Small intestine (tissue), 7 donors: ENCODE data around the gene SSR3. TPM values are rescaled to one million over a fixed set of nuclear protein-coding genes. Genes with fewer than 3 reads are reported as not detected.

Experiments used
- DNase-seq, 2 donors: peaks; one replicate each; pipeline versions ENCODE4 v3.0.0 to v3.0.0-alpha.2; 2013
- FAIRE-seq: peaks from 2 replicates; lab custom pipeline; 2012; peaks lifted over from hg19 to GRCh38; lab: Jason Lieb, UNC
- H3K27ac ChIP-seq, 3 donors: one replicate each; pipeline ENCODE4 v1.5.1; 2013; ENCODE audit warnings: low read length in 2 of 3, mild to moderate bottlenecking in 2 of 3, control low read depth in 1 of 3, inconsistent platforms in 1 of 3, low read depth in 1 of 3, moderate library complexity in 1 of 3
- H3K27me3 ChIP-seq, 3 donors: one replicate each; pipeline ENCODE4 v1.6.1; 2013; ENCODE audit warnings: low read length in 3 of 3, inconsistent platforms in 1 of 3; ENCODE audit not compliant: control insufficient read depth in 3 of 3, insufficient read depth in 3 of 3
- H3K36me3 ChIP-seq, 3 donors: one replicate each; pipeline ENCODE4 v1.6.1; 2013; ENCODE audit warnings: low read length in 3 of 3, inconsistent platforms in 1 of 3, low read depth in 1 of 3, mild to moderate bottlenecking in 1 of 3, moderate library complexity in 1 of 3; ENCODE audit not compliant: control insufficient read depth in 3 of 3, insufficient read depth in 2 of 3
- H3K4me1 ChIP-seq, 3 donors: one replicate each; pipeline ENCODE4 v1.6.1; 2013; ENCODE audit warnings: low read length in 2 of 3, inconsistent platforms in 1 of 3, low read depth in 1 of 3, mild to moderate bottlenecking in 1 of 3, moderate library complexity in 1 of 3; ENCODE audit not compliant: control insufficient read depth in 3 of 3, insufficient read depth in 2 of 3
- H3K4me3 ChIP-seq, 3 donors: one replicate each; pipeline ENCODE4 v1.5.1; 2013; ENCODE audit warnings: low read length in 3 of 3, control low read depth in 1 of 3, inconsistent platforms in 1 of 3, low read depth in 1 of 3, mild to moderate bottlenecking in 1 of 3, moderate library complexity in 1 of 3
- H3K9me3 ChIP-seq, 2 donors: one replicate each; pipeline ENCODE4 v1.6.1; 2013; ENCODE audit warnings: low read depth in 1 of 2, low read length in 1 of 2; ENCODE audit not compliant: control insufficient read depth in 2 of 2, insufficient read depth in 1 of 2
- WGBS, 3 donors: extraction: QIAGEN DNeasy Blood & Tissue Kit; methylation state at CpG; one replicate each; pipeline ENCODE4 v1.1.7; 2013; 5-methylcytosine and 5-hydroxymethylcytosine counted together
- polyA plus RNA-seq, 4 donors: library from polyadenylated mRNA; stranded (reverse) in 3 of 4; unstranded in 1 of 4; fragments of 200-250 nt in 3 of 4; fragments of 120-200 nt in 1 of 4; gene quantifications; one replicate each; pipeline versions ENCODE4 v1.2.1 to v1.2.3, GENCODE V29; 2013
- donor health status: healthy with polysubstance abuse.
- donor health status: control.
- donor health status: control.
- donor health status: Bipolar disorder and iron deficiency.
- donor health status: healthy.

The SSR3 gene
- polyA plus RNA-seq, 4 donors = 31.3 to 143 (median 99.9) TPM

DNA sequence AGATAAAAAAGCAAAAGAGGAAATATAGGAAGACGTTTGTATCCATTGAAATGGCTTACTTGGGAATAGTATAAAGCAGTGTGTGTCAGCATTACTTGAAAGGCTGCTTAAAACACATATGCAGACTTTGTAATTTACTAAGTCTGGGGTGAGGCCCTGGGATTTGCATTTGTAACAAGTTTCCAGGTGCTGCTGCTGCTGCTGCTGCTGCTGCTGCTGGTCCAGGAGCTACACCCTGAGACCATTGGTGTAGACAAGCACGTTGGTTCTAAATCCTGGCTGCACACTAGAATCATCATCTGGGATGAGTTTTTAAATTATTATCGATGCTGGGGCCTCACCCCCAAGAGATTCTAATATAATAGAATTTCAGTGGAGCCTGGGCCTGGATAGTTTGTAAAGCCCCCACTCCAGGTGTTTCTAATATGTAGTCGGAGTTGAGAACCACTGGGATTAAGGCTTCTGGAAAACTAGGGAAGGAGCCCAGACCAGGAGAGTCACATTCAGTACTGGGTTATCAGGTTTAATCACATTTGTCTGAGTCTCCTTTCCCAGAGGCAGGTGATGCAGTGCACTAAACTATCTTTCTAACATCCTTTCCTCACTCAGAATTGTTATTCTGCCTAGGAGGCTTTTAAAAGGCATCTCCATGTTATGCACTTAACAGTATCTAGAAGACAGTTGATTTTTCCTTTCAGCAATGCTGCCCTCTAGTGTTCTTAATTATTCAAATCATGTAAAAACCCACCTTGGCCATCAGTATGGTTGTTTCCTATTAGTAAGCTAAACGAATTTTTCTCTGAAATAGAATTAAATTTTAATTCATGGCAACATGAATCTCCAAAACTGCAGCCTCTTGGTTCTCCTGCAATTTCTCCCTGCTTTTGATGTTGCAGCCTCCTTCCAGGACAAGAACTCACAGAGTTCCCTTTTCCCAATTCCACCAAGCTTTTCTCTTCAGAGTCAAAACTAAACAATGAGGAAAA is 45.4 kb downstream of the SSR3 start:
- no peak for FAIRE-seq
- Histone ChIP-seq H3K4me1 (no peaks in the 10 kb centered on the region), H3K36me3 (no peaks in the 10 kb centered on the region), H3K4me3 (no peak overlapping the region), H3K27ac (no peak overlapping the region), H3K27me3 (peaks cover 0 to 3% (median 0%) of the 10 kb centered on the region in 3 donors), H3K9me3 (no peaks in the 10 kb centered on the region)
- 52 to 60% (median 55%) methylated on average over 5 of the region's 5 CpGs for WGBS, 3 donors
- DNase-seq = peak; percentile 51 to 53

DNA sequence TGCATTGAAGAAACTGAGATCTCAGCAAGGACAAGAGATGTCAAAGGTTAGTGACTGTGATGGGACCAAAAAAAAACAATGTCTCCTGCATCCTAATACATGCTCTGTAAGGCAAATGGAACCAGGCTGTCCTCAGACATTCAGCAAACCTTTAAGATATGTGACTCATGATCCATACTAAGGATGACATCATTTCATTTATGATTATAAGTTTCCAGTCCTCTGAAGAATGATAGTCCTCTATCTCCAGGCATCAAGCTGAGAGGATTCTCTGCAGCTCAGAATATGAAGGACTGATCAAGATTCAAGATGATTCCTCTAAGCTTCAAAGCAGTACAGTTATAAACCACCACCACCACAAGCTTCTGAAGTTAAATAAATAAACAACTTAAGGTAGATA is 47.6 kb downstream of the SSR3 start:
- Histone ChIP-seq H3K36me3 (no peaks in the 10 kb centered on the region), H3K9me3 (no peaks in the 10 kb centered on the region), H3K4me3 (no peak overlapping the region), H3K4me1 (no peaks in the 10 kb centered on the region), H3K27ac (no peak overlapping the region), H3K27me3 (peaks cover 0 to 3% (median 0%) of the 10 kb centered on the region in 3 donors)
- DNase-seq (no peak), FAIRE-seq (no peak)

DNA sequence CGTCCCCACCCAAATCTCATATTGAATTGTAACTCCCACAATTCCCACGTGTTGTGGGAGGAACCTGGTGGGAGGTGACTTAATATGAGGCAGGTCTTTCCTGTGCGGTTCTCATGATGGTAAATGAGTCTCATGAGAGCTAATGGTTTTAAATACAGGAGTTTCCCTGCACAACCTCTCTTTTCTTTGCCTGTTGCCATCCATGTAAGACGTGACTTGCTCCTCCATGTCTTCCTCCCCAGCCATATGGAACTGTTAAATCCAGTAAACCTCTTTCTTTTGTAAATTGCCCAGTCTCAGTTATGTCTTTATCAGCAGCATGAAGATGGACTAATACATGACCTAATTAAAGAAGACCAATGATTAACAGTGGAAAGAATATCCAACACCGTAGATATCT is 56.6 kb downstream of the SSR3 start:
- H3K4me1 ChIP-seq = no peaks in the 10 kb centered on the region
- no peaks in the 10 kb centered on the region for H3K9me3 ChIP-seq
- no peak overlapping the region for H3K4me3 ChIP-seq
- H3K27ac ChIP-seq = no peak overlapping the region
- WGBS, 3 donors = 75 to 88% (median 76%) methylated on average over 5 of the region's 5 CpGs
- FAIRE-seq (no peak), DNase-seq (no peak)
- H3K36me3 ChIP-seq = no peaks in the 10 kb centered on the region
- no peaks in the 10 kb centered on the region for H3K27me3 ChIP-seq

DNA sequence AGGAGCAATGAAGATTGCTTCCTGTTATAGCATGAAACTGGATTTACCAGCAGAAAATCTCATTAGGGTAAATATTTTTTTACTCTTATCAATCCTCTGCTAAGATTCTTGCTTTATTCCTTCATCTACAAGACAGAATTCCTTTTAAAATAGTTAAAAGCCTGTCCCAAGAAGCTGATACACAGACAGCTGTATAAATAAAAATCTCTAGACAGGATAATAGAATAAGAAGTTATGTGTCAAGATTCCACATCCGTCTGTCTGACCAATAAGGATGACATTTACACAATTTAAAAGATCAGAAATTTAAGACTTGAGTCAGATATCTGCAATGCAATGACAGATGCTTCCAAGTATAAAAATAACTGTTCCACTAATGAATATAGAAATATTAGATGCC is 57.6 kb downstream of the SSR3 start:
- no peak overlapping the region for H3K4me3 ChIP-seq
- WGBS, 3 donors = 71 to 87% (median 83%) methylated on average over 1 of the region's 1 CpG
- no peaks in the 10 kb centered on the region for H3K9me3 ChIP-seq
- FAIRE-seq (no peak), DNase-seq (no peak)
- H3K27me3 ChIP-seq = no peaks in the 10 kb centered on the region
- H3K4me1 ChIP-seq = no peaks in the 10 kb centered on the region
- no peak overlapping the region for H3K27ac ChIP-seq
- no peaks in the 10 kb centered on the region for H3K36me3 ChIP-seq

DNA sequence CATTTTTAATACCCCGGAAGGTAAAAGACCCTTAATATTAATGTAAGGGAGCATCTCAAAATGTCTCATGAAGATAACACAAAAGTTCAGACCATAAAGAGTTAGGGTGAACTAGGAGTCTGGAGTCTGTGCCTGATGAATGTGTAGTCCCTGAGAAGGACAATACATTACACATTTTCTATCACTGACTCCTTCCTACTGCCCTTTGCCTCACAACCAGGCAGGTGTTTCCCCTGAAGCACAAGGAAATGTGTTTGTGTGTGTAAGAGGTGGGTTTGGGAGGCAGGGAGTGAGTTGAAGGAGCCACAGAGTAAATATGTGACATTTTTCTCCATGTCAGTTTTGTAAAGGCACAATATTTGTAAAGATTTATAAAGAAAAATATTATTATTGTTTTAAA is 59.1 kb downstream of the SSR3 start:
- no peak overlapping the region for H3K27ac ChIP-seq
- H3K36me3 ChIP-seq = no peaks in the 10 kb centered on the region
- H3K9me3 ChIP-seq = no peaks in the 10 kb centered on the region
- no peak for DNase-seq
- H3K4me3 ChIP-seq = no peak overlapping the region
- WGBS, 3 donors = 95 to 98% (median 97%) methylated on average over 1 of the region's 1 CpG
- H3K27me3 ChIP-seq = no peaks in the 10 kb centered on the region
- no peaks in the 10 kb centered on the region for H3K4me1 ChIP-seq
- no peak for FAIRE-seq

DNA sequence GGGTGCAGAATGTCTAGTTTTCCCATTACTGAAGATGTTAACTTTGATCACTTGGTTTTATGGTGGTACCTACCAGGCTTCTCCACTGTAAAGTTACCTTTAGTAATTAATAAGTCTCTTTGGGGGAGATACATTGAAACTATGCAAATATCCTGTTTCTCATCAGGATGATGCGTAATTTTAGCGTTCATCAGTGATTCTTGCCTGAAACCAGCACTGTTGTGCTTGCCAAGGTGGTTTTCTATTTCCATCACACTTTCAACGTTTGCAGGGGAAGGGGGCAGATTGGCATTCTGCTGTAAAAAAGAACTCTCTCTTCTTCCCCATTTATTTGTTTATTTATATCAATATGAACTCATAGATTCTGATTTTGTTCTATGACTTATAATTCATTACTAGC is 61.0 kb downstream of the SSR3 start:
- no peaks in the 10 kb centered on the region for H3K9me3 ChIP-seq
- H3K4me3 ChIP-seq = no peak overlapping the region
- WGBS, 3 donors = 67 to 87% (median 78%) methylated on average over 3 of the region's 3 CpGs
- H3K36me3 ChIP-seq = no peaks in the 10 kb centered on the region
- DNase-seq = no peak
- no peak for FAIRE-seq
- no peak overlapping the region for H3K27ac ChIP-seq
- H3K4me1 ChIP-seq = no peaks in the 10 kb centered on the region
- no peaks in the 10 kb centered on the region for H3K27me3 ChIP-seq

DNA sequence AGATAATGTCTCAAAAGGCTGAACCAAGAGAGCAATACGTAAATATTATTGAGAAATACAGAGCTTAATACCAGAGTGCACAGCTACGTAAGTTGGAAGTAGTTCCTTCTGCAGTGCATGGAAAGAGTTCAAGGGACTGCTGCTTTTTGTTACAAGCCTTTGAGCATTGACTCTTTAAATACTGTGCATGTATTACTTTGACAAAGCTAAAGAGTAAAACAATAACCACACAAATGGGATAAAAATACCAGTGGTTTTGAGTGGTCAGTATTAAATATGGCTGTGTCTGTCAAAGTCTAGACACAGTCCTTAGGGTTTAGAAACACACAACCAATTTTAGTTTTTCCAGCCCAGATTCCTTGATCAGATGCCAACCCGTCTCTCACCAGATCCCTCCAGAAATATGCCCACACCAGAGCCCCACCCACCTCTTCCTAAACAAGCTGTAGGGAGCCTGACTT is 62.1 kb downstream of the SSR3 start:
- FAIRE-seq = no peak
- Histone ChIP-seq H3K27ac (no peak overlapping the region), H3K9me3 (no peaks in the 10 kb centered on the region), H3K4me3 (no peak overlapping the region), H3K27me3 (no peaks in the 10 kb centered on the region), H3K4me1 (no peaks in the 10 kb centered on the region), H3K36me3 (no peaks in the 10 kb centered on the region)
- 69 to 87% (median 73%) methylated on average over 3 of the region's 3 CpGs for WGBS, 3 donors
- DNase-seq = no peak

DNA sequence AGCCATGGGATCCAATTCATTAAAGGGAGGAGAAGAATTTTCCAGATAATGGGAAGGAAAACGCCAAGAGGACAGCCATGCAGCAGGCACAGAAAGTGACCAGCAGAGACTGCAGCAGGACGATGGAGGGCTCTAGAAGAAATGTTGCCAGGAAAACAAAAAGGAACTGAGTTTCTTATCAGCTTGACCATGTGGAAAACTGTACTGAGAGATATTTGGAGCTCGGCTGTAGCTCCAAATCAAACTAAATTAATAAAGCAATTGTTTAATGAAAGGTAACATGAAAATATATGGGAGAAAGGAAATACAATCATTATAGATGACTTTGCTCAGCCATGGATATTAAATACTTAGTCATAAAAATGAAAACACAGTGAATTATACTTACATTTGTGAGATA is 63.7 kb downstream of the SSR3 start:
- H3K27me3 ChIP-seq = no peaks in the 10 kb centered on the region
- H3K4me1 ChIP-seq = no peaks in the 10 kb centered on the region
- H3K36me3 ChIP-seq = no peaks in the 10 kb centered on the region
- DNase-seq = no peak
- FAIRE-seq = no peak
- H3K27ac ChIP-seq = no peak overlapping the region
- WGBS, 3 donors = 67 to 74% (median 71%) methylated on average over 3 of the region's 3 CpGs
- H3K9me3 ChIP-seq = no peaks in the 10 kb centered on the region
- no peak overlapping the region for H3K4me3 ChIP-seq
